NCI-H1105 treated with DMSO at 0.1 percent for 48 hours (cell line): ENCODE measurements around the gene CDAN1.
"Not testable (repeated sequence)": the region's sequence is repeated elsewhere in the genome, so short reads cannot be mapped to it uniquely, and the experiment has no call there.

Experiments used
- DNase-seq: peaks from one replicate; lab custom pipeline; 2025; lab: John Stamatoyannopoulos, UW

Gene CDAN1

DNA sequence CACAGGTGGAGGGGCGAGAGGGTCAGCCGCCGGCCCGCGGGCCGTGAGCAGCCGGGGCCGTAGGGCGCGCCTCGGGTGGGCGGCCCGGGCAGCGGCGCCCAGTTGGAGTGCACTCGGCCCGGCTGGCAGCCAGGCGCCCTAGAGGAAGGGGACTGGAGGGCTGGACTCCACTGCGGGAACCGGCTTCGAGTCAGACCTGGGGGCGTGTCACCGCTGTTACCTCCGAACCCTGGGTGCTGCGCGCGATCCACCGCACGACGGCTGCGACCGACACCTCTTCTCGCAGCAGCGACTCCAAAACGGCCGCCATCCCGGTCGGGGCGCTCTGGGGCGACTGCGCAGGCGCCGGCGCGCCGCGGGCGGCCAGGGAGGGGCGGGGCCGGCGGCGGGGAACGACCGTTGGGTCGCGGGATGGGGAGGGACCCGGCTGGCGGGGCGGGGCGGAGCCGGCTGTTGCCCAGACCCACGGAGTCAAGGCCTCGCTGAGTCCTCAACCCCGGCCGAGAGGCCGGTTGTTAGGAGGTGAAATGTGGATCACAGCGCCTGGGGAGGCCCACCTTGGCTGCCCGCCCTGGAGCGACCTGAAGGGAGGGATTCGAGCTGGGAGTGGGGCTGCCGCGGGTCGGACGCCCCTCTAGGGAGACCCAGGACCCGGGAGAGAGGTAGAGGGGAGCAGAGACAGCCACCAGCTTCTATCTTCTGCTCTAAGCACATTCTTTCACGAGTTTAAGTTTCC, at the start of gene CDAN1:
Gene CDAN1 (minus strand): TSS at position 336 of the 736 bp plus-strand sequence. CDS start 26 bp downstream, at position 310.
- DNase-seq = peak; percentile 65

DNA sequence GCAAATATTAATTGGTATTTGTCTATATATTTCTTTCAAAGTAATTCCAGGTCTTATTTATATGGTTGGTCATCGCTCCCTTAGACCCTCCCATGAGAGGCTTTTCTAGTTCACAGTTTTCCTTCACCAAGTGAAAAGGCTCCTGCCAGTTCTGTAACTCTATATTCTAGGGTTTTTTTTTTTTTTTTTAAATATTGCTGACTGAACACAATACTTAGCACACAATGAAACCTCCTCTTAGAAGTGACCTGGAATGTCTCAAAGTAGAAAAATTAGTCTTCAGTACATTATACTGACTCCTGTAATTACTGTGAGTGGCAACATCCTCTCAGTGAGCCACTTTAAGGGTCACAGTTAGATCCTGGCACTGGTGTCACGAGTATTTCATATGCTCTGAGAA, 48.6 kb upstream of the CDAN1 start:
- no peak for DNase-seq

GRCh38 chr15:42784705-42785104, 47.8 kb upstream of the CDAN1 start:
- DNase-seq = no peak

- DNase-seq = no peak
These were observed 45.8 kb upstream of the CDAN1 start for GRCh38 chr15:42782716-42783115.

DNA sequence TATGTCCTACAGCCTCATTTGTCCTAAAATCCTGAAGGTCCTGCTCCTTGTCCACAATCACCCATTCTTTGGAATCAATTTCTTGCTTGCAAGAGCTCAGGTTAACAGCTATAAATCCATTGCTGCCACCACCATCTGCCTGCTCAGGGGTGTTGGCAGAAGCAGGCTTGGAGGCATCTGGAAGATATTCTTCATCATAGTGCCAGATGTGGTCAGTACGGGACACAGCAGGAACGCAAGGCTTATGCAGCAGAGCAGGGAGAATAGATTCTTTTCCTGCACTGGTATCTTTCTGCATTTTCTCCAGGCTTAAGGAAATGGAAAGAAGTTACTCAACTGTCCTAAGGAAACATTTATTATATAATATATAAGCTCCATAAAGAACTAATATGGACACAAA, 38.5 kb upstream of the CDAN1 start:
- DNase-seq = no peak

- DNase-seq = no peak
These were observed 36.0 kb upstream of the CDAN1 start for GRCh38 chr15:42772901-42773300.

- DNase-seq = no peak
These were observed 35.2 kb upstream of the CDAN1 start for GRCh38 chr15:42772144-42772543.

GRCh38 chr15:42766109-42766508, 29.2 kb upstream of the CDAN1 start:
- not testable (repeated sequence) for DNase-seq

- not testable (repeated sequence) for DNase-seq
These were observed 27.3 kb upstream of the CDAN1 start for GRCh38 chr15:42764154-42764731.

- DNase-seq = not testable (repeated sequence)
These were observed 24.9 kb upstream of the CDAN1 start for GRCh38 chr15:42761813-42762212.

DNA sequence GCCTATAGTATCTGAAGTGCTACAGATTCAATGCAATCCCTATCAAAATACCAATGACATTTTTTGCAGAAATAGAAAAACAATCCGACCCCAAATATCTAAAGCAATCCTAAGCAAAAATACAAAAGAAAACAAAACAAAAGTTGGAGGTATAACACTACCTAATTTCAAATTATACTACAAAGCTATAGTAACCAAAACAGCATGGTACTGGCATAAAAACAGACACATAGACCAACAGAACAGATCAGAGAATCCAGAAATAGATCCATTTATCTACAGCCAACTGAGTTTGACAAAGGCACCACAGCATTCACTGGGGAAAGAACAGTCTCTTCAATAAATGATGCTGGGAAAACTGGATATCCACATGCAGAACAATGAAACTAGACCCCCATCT, 23.8 kb upstream of the CDAN1 start:
- no peak for DNase-seq

- DNase-seq = no peak
These were observed 22.2 kb upstream of the CDAN1 start for GRCh38 chr15:42759093-42759492.

DNA sequence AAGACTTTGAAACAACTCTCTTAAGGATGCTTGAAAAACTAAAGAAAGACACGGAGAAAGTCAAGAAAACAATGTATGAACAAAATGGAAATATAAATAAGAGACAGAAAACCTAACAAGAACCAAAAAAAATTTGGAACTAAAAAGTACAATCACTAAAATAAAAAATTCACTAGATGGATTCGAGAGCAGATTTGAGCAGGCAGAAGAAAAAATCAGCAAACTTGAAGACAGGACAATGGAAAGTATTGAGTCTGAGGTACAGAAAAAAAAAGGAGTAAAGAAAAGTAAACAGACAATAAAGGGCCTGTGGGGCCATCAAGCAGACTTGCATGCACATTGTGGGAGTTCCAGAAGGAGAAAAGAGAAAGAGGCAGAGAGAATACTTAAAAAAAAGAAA, 13.4 kb upstream of the CDAN1 start:
- no peak for DNase-seq

GRCh38 chr15:42749266-42749665, 12.3 kb upstream of the CDAN1 start:
- DNase-seq = no peak

- no peak for DNase-seq
These were observed 7.3 kb upstream of the CDAN1 start for GRCh38 chr15:42744195-42744594.

- no peak for DNase-seq
These were observed 5.2 kb upstream of the CDAN1 start for GRCh38 chr15:42742149-42742548.

GRCh38 chr15:42741710-42742109, 4.8 kb upstream of the CDAN1 start:
- no peak for DNase-seq

DNA sequence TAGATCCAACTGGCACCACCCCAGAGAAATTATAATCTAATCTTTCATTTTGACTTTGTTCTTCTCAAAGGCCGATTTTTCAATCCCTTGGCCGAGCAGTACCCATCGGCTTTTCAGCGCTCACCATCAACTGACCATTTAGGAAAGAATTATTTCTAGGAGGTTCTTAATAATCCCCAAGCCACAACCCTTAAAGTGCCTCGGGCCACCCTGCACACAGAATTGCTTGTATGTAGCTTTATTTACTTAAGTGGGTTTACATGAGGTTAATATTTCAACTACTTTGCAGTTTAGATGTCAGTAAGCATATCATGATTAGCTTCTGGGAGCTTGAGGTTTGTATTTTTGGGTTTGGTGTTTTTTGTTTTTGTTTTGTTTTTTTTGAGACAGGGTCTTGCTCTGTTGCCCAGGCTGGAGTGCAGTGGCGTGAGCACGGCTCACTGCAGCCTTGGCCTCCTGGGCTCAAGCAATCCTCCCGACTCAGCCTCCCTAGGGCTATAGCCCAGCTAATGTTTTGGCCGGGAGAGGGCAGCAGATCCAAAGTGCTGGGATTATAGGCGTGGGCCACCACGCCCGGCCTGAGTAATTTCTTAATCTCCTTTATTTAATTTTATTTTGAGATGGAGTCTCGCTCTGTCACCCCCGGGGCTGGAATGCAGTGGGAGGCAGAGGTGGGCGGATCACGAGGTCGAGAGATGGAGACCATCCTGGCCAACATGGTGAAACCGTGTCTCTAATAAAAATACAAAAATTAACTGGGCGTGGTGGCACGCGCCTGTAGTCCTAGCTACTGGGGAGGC, 801 bp upstream of the CDAN1 start:
- no peak for DNase-seq

GRCh38 chr15:42736178-42736792, 643 bp downstream of the CDAN1 start:
- no peak for DNase-seq

- no peak for DNase-seq
These were observed 1.4 kb downstream of the CDAN1 start for GRCh38 chr15:42735382-42736165.

DNA sequence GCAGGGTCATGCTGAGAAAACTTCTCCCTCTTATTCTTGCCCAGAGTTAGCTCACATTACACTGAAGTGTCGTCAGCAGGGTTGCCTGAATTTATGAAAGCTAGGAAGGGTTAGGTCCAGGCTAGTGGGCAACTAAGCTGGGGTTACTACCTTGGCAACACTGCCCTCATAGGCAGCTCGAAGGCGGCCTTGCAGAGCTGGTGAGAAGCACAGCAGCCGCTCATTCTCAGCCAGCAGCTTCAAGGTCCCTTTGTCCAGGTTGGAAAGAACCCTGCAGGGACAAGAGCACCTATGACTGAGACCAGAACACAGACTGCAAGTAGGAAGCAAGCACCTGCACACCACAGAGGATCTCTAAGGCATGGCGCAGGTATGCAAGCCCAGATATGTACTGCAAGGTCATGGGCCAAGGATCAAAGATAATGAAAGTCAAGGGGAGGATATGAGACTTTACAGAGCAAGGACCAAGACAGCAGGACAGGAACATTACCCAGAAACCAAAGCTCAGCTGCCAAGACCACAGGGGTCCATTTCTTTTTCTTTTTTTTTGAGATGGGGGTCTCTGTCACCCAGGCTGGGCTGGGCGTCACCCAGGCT, 2.8 kb downstream of the CDAN1 start:
- no peak for DNase-seq
